ENCODE measurements around the gene APOH. TPM values are rescaled to one million over a fixed set of nuclear protein-coding genes. Genes with fewer than 3 reads are reported as not detected.

The APOH gene, protein sequence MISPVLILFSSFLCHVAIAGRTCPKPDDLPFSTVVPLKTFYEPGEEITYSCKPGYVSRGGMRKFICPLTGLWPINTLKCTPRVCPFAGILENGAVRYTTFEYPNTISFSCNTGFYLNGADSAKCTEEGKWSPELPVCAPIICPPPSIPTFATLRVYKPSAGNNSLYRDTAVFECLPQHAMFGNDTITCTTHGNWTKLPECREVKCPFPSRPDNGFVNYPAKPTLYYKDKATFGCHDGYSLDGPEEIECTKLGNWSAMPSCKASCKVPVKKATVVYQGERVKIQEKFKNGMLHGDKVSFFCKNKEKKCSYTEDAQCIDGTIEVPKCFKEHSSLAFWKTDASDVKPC
- polyA plus RNA-seq (2013, experiment 1 of 2) = not detected
- polyA plus RNA-seq (2013, experiment 2 of 2) = not detected

GRCh38 chr17:66228887-66229782, at the start of gene APOH:
APOH (minus strand) TSS chr17:66229415; CDS start chr17:66229379, 36 bp downstream.
- H3K4ac ChIP-seq (ENCODE audit: low read length) = no peak within 1 kb of the TSS
- no peak within 1 kb of the TSS for H4K91ac ChIP-seq (ENCODE audit: low read depth, low read length, poor library complexity)
- H4K8ac ChIP-seq (ENCODE audit: low read depth, low read length) = no peak within 1 kb of the TSS
- H3K18ac ChIP-seq (ENCODE audit: low read length) = no peak within 1 kb of the TSS
- H2BK120ac ChIP-seq (ENCODE audit: low read depth, low read length) = no peak within 1 kb of the TSS
- H3K23ac ChIP-seq (ENCODE audit: low read depth, low read length, poor library complexity) = no peak within 1 kb of the TSS
- H3K27me3 ChIP-seq (ENCODE audit: control insufficient read depth in 3 of 3, insufficient read depth in 3 of 3, low read depth in 1 of 3, low read length in 3 of 3) = peaks cover 0 to 5% (median 0%) of the 10 kb centered on the region in 3 experiments
- no peak for DNase-seq (ENCODE audit: low spot score)
- no peak within 1 kb of the TSS for H3K14ac ChIP-seq (ENCODE audit: low read length)
- no peak within 1 kb of the TSS for H2AK5ac ChIP-seq (ENCODE audit: low read depth, low read length)
- H3K4me2 ChIP-seq (ENCODE audit: insufficient read depth, low read length, poor library complexity, severe bottlenecking) = no peak within 1 kb of the TSS
- H3K79me1 ChIP-seq (ENCODE audit: low read depth, low read length) = no peaks in the 10 kb centered on the region
- H3K4me3 ChIP-seq (ENCODE audit: low read length in 2 of 2) = no peak within 1 kb of the TSS
- no peak within 1 kb of the TSS for H3K27ac ChIP-seq (replicated peaks; ENCODE audit: low read length)
- H3K36me3 ChIP-seq (replicated peaks in 1 of 2; ENCODE audit: control insufficient read depth in 2 of 2, insufficient read depth in 2 of 2, low read length in 2 of 2) = no peaks in the 10 kb centered on the region
- H2AFZ ChIP-seq (ENCODE audit: low read length) = no peak within 1 kb of the TSS
- no peak within 1 kb of the TSS for H2BK12ac ChIP-seq (ENCODE audit: low read length)
- no peak within 1 kb of the TSS for H3K9ac ChIP-seq (ENCODE audit: low read depth, low read length, poor library complexity)
- WGBS, 2 donors (ENCODE audit: extremely low coverage in 2 of 2, insufficient read length in 2 of 2, insufficient replicate concordance in 1 of 2) = no CpG with 5 or more reads among the region's 20 CpGs
- peaks cover 0 to 1% of the 10 kb centered on the region in 2 donors for H3K9me3 ChIP-seq (replicated peaks in 1 of 2; ENCODE audit: control insufficient read depth in 2 of 2, insufficient read depth in 1 of 2, low read depth in 1 of 2, low read length in 2 of 2)
- H2BK15ac ChIP-seq (ENCODE audit: low read length) = no peak within 1 kb of the TSS
- no peaks in the 10 kb centered on the region for H3K4me1 ChIP-seq (ENCODE audit: control insufficient read depth in 2 of 2, insufficient read depth in 1 of 2, low read depth in 1 of 2, low read length in 2 of 2)
- no peak within 1 kb of the TSS for H2BK5ac ChIP-seq (ENCODE audit: low read length)

GRCh38 chr17:66277191-66277590, 48.0 kb upstream of the APOH start:
- WGBS, 2 donors (ENCODE audit: extremely low coverage in 2 of 2, insufficient read length in 2 of 2, insufficient replicate concordance in 1 of 2) = no CpG with 5 or more reads among the region's 2 CpGs
- Histone ChIP-seq H3K4me1 (ENCODE audit: control insufficient read depth in 2 of 2, insufficient read depth in 1 of 2, low read depth in 1 of 2, low read length in 2 of 2) (no peaks in the 10 kb centered on the region), H3K23ac (ENCODE audit: low read depth, low read length, poor library complexity) (no peak overlapping the region), H3K4me3 (ENCODE audit: low read length in 2 of 2) (no peak overlapping the region), H3K27me3 (ENCODE audit: control insufficient read depth in 3 of 3, insufficient read depth in 3 of 3, low read depth in 1 of 3, low read length in 3 of 3) (peaks cover 0 to 10% (median 0%) of the 10 kb centered on the region in 3 experiments), H2BK5ac (ENCODE audit: low read length) (no peak overlapping the region), H4K8ac (ENCODE audit: low read depth, low read length) (no peak overlapping the region), H2AFZ (ENCODE audit: low read length) (no peak overlapping the region), H2AK5ac (ENCODE audit: low read depth, low read length) (no peak overlapping the region), H2BK15ac (ENCODE audit: low read length) (no peak overlapping the region), H3K9me3 (replicated peaks in 1 of 2; ENCODE audit: control insufficient read depth in 2 of 2, insufficient read depth in 1 of 2, low read depth in 1 of 2, low read length in 2 of 2) (no peaks in the 10 kb centered on the region), H3K18ac (ENCODE audit: low read length) (no peak overlapping the region), H3K27ac (replicated peaks; ENCODE audit: low read length) (no peak overlapping the region), H3K4me2 (ENCODE audit: insufficient read depth, low read length, poor library complexity, severe bottlenecking) (no peak overlapping the region), H4K91ac (ENCODE audit: low read depth, low read length, poor library complexity) (no peak overlapping the region), H3K9ac (ENCODE audit: low read depth, low read length, poor library complexity) (no peak overlapping the region), H2BK12ac (ENCODE audit: low read length) (no peak overlapping the region), H3K14ac (ENCODE audit: low read length) (no peak overlapping the region), H3K4ac (ENCODE audit: low read length) (no peak overlapping the region), H3K79me1 (ENCODE audit: low read depth, low read length) (no peaks in the 10 kb centered on the region), H3K36me3 (replicated peaks in 1 of 2; ENCODE audit: control insufficient read depth in 2 of 2, insufficient read depth in 2 of 2, low read length in 2 of 2) (no peaks in the 10 kb centered on the region), H2BK120ac (ENCODE audit: low read depth, low read length) (no peak overlapping the region)
- DNase-seq (ENCODE audit: low spot score) = no peak

- H4K91ac ChIP-seq (ENCODE audit: low read depth, low read length, poor library complexity) = no peak overlapping the region
- H3K27me3 ChIP-seq (ENCODE audit: control insufficient read depth in 3 of 3, insufficient read depth in 3 of 3, low read depth in 1 of 3, low read length in 3 of 3) = peaks cover 0 to 10% (median 0%) of the 10 kb centered on the region in 3 experiments
- peaks cover 2 to 4% of the 10 kb centered on the region in 2 donors for H3K9me3 ChIP-seq (replicated peaks in 1 of 2; ENCODE audit: control insufficient read depth in 2 of 2, insufficient read depth in 1 of 2, low read depth in 1 of 2, low read length in 2 of 2)
- no CpG with 5 or more reads among the region's 3 CpGs for WGBS, 2 donors (ENCODE audit: extremely low coverage in 2 of 2, insufficient read length in 2 of 2, insufficient replicate concordance in 1 of 2)
- no peak overlapping the region for H4K8ac ChIP-seq (ENCODE audit: low read depth, low read length)
- no peak overlapping the region for H2BK12ac ChIP-seq (ENCODE audit: low read length)
- H2AFZ ChIP-seq (ENCODE audit: low read length) = no peak overlapping the region
- H3K27ac ChIP-seq (replicated peaks; ENCODE audit: low read length) = no peak overlapping the region
- no peak overlapping the region for H2BK5ac ChIP-seq (ENCODE audit: low read length)
- no peak overlapping the region for H2BK15ac ChIP-seq (ENCODE audit: low read length)
- no peak overlapping the region for H3K14ac ChIP-seq (ENCODE audit: low read length)
- no peak for DNase-seq (ENCODE audit: low spot score)
- H3K23ac ChIP-seq (ENCODE audit: low read depth, low read length, poor library complexity) = no peak overlapping the region
- H3K4me3 ChIP-seq (ENCODE audit: low read length in 2 of 2) = no peak overlapping the region
- no peak overlapping the region for H3K4ac ChIP-seq (ENCODE audit: low read length)
- H3K18ac ChIP-seq (ENCODE audit: low read length) = no peak overlapping the region
- H3K4me2 ChIP-seq (ENCODE audit: insufficient read depth, low read length, poor library complexity, severe bottlenecking) = no peak overlapping the region
- H3K36me3 ChIP-seq (replicated peaks in 1 of 2; ENCODE audit: control insufficient read depth in 2 of 2, insufficient read depth in 2 of 2, low read length in 2 of 2) = no peaks in the 10 kb centered on the region
- no peaks in the 10 kb centered on the region for H3K4me1 ChIP-seq (ENCODE audit: control insufficient read depth in 2 of 2, insufficient read depth in 1 of 2, low read depth in 1 of 2, low read length in 2 of 2)
- no peak overlapping the region for H3K9ac ChIP-seq (ENCODE audit: low read depth, low read length, poor library complexity)
- no peaks in the 10 kb centered on the region for H3K79me1 ChIP-seq (ENCODE audit: low read depth, low read length)
- H2AK5ac ChIP-seq (ENCODE audit: low read depth, low read length) = no peak overlapping the region
- H2BK120ac ChIP-seq (ENCODE audit: low read depth, low read length) = no peak overlapping the region
Observed at GRCh38 chr17:66276328-66276937, 47.2 kb upstream of the APOH start.
